Measurements from ENCODE around the gene LRRC1. TPM values are rescaled to one million over a fixed set of nuclear protein-coding genes. Genes with fewer than 3 reads are reported as not detected.

The LRRC1 gene
- total and polyA plus RNA-seq, 2 of the 13 experiments (the other 11 are each of a cell fraction or from before 2014, with no cell fraction given), result 15.6 to 27.7 TPM

DNA sequence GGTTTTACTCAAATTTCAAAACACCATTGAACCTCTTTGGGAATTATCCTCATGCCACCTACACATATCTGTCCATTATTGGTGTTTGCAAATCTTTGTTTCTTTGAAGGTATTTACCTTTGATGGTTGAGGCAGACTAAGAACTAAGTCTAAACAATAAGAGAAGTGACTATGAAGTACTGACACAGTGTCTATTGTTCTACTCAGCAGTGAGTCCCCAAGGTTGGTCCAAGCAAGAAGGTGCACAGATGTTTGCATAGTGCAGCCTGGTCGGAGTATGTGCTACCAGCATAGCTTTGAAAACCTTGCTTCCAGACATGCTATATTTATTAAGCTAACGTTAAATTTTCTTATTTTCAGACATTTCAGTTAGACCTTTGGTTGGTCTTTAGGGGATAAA is 19.5 kb downstream of the LRRC1 start:
- H3K36me3 ChIP-seq (replicated peaks in 1 of 2; ENCODE audit: control insufficient read depth in 1 of 2, insufficient read depth in 2 of 2, low read length in 2 of 2), result 0 out of 5 replicates have a peak, but pooled peaks cover 0 to 1% of the 10 kb centered on the region in 2 experiments
- no TSS peak for BruUV-seq (replicated peaks)
- no peaks in the 10 kb centered on the region for H3K27me3 ChIP-seq (ENCODE audit: control insufficient read depth in 1 of 2, insufficient read depth in 2 of 2, low read length in 2 of 2)
- intact Hi-C loops (cut with micrococcal nuclease; ENCODE audit: unreplicated experiment) (no loop called here), in situ Hi-C loops (cut with HindIII; ENCODE audit: extremely low pct_ligation_motif_present, low pct_unique_long_range_greater_than_20kb) (no loop called here)
- H3K27ac ChIP-seq (ENCODE audit: extremely low read length, insufficient read depth, low read length), result no peak overlapping the region
- H2AFZ ChIP-seq (ENCODE audit: low read length), result no peak overlapping the region
- peaks cover 74% of the 10 kb centered on the region for H3K79me2 ChIP-seq (ENCODE audit: insufficient read depth, low read length)
- H3K9me3 ChIP-seq (ENCODE audit: low read length), result no peaks in the 10 kb centered on the region
- WGBS (ENCODE audit: low lambda C conversion rate), result 23% methylated on average over 2 of the region's 2 CpGs
- H3K4me2 ChIP-seq (ENCODE audit: low read depth, low read length), result no peak overlapping the region; the same call in 1 of the 2 replicates
- FAIRE-seq (peak; percentile 49), ATAC-seq (peak; percentile 80), DNase-seq (ENCODE audit: low spot score) (peak; percentile 44)
- ChIA-PET CTCF (ENCODE audit: low intra/inter-chr PET ratio, low total read pairs) (no interaction called here), POLR2A (interaction anchor here (5.2 kb wide), 1 partner anchor 20 kb away, joined by 44 read pairs; the partner anchor contains the start of gene LRRC1)
- H3K4me1 ChIP-seq (ENCODE audit: insufficient read depth, low read length), result peaks cover 47% of the 10 kb centered on the region
- no peak overlapping the region for H3K9ac ChIP-seq (ENCODE audit: insufficient read depth, low read depth, low read length)
- no peak overlapping the region for H3K4me3 ChIP-seq (replicated peaks in 1 of 3; ENCODE audit: insufficient read depth in 1 of 3, low read depth in 2 of 3, low read length in 3 of 3)
- H4K20me1 ChIP-seq (ENCODE audit: insufficient read depth, low read length), result peaks cover 26% of the 10 kb centered on the region; the same call in 1 of the 2 replicates
- TF ChIP-seq, protein P1, sequence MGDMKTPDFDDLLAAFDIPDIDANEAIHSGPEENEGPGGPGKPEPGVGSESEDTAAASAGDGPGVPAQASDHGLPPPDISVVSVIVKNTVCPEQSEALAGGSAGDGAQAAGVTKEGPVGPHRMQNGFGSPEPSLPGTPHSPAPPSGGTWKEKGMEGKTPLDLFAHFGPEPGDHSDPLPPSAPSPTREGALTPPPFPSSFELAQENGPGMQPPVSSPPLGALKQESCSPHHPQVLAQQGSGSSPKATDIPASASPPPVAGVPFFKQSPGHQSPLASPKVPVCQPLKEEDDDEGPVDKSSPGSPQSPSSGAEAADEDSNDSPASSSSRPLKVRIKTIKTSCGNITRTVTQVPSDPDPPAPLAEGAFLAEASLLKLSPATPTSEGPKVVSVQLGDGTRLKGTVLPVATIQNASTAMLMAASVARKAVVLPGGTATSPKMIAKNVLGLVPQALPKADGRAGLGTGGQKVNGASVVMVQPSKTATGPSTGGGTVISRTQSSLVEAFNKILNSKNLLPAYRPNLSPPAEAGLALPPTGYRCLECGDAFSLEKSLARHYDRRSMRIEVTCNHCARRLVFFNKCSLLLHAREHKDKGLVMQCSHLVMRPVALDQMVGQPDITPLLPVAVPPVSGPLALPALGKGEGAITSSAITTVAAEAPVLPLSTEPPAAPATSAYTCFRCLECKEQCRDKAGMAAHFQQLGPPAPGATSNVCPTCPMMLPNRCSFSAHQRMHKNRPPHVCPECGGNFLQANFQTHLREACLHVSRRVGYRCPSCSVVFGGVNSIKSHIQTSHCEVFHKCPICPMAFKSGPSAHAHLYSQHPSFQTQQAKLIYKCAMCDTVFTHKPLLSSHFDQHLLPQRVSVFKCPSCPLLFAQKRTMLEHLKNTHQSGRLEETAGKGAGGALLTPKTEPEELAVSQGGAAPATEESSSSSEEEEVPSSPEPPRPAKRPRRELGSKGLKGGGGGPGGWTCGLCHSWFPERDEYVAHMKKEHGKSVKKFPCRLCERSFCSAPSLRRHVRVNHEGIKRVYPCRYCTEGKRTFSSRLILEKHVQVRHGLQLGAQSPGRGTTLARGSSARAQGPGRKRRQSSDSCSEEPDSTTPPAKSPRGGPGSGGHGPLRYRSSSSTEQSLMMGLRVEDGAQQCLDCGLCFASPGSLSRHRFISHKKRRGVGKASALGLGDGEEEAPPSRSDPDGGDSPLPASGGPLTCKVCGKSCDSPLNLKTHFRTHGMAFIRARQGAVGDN (CRISPR knock-in tag; IDR thresholded peaks at IDR 0.05), result no peak
- TF ChIP-seq ZNF20 (CRISPR knock-in tag; IDR thresholded peaks at IDR 0.05), result no peak
- TF ChIP-seq SP1 (IDR thresholded peaks at IDR 0.05), result no peak
- no peak for TF ChIP-seq SP1 (CRISPR knock-in tag; IDR thresholded peaks at IDR 0.05)
- TF ChIP-seq HNF4G (IDR thresholded peaks at IDR 0.05; ENCODE audit: borderline replicate concordance, low read depth, low read length), result no peak
- no peak for TF ChIP-seq HNF4G (CRISPR knock-in tag; IDR thresholded peaks at IDR 0.05; ENCODE audit: borderline replicate concordance, low read depth)
- peak; percentile 65; the same call in 1 of the 2 replicates for TF ChIP-seq SOX13 (IDR thresholded peaks at IDR 0.05)
- TF ChIP-seq SOX13 (CRISPR knock-in tag; conservative IDR thresholded peaks at IDR 0.05 in 1 of 2, IDR thresholded peaks at IDR 0.05 in 1 of 2), result peak in 1 of 2 experiments; percentile 97; a peak in 2 of 4 replicates
- no peak for TF ChIP-seq MEF2D (CRISPR knock-in tag; IDR thresholded peaks at IDR 0.05)
- TF ChIP-seq, protein P2, sequence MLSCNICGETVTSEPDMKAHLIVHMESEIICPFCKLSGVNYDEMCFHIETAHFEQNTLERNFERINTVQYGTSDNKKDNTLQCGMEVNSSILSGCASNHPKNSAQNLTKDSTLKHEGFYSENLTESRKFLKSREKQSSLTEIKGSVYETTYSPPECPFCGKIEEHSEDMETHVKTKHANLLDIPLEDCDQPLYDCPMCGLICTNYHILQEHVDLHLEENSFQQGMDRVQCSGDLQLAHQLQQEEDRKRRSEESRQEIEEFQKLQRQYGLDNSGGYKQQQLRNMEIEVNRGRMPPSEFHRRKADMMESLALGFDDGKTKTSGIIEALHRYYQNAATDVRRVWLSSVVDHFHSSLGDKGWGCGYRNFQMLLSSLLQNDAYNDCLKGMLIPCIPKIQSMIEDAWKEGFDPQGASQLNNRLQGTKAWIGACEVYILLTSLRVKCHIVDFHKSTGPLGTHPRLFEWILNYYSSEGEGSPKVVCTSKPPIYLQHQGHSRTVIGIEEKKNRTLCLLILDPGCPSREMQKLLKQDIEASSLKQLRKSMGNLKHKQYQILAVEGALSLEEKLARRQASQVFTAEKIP (CRISPR knock-in tag; IDR thresholded peaks at IDR 0.05; ENCODE audit: borderline replicate concordance), result no peak
- peak; percentile 23; the same call in 1 of the 2 replicates for TF ChIP-seq TCF7 (IDR thresholded peaks at IDR 0.05; ENCODE audit: low read depth)
- TF ChIP-seq, protein P3, sequence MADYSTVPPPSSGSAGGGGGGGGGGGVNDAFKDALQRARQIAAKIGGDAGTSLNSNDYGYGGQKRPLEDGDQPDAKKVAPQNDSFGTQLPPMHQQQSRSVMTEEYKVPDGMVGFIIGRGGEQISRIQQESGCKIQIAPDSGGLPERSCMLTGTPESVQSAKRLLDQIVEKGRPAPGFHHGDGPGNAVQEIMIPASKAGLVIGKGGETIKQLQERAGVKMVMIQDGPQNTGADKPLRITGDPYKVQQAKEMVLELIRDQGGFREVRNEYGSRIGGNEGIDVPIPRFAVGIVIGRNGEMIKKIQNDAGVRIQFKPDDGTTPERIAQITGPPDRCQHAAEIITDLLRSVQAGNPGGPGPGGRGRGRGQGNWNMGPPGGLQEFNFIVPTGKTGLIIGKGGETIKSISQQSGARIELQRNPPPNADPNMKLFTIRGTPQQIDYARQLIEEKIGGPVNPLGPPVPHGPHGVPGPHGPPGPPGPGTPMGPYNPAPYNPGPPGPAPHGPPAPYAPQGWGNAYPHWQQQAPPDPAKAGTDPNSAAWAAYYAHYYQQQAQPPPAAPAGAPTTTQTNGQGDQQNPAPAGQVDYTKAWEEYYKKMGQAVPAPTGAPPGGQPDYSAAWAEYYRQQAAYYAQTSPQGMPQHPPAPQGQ (CRISPR knock-in tag; IDR thresholded peaks at IDR 0.05; ENCODE audit: borderline replicate concordance), result no peak
- TF ChIP-seq, protein P4, sequence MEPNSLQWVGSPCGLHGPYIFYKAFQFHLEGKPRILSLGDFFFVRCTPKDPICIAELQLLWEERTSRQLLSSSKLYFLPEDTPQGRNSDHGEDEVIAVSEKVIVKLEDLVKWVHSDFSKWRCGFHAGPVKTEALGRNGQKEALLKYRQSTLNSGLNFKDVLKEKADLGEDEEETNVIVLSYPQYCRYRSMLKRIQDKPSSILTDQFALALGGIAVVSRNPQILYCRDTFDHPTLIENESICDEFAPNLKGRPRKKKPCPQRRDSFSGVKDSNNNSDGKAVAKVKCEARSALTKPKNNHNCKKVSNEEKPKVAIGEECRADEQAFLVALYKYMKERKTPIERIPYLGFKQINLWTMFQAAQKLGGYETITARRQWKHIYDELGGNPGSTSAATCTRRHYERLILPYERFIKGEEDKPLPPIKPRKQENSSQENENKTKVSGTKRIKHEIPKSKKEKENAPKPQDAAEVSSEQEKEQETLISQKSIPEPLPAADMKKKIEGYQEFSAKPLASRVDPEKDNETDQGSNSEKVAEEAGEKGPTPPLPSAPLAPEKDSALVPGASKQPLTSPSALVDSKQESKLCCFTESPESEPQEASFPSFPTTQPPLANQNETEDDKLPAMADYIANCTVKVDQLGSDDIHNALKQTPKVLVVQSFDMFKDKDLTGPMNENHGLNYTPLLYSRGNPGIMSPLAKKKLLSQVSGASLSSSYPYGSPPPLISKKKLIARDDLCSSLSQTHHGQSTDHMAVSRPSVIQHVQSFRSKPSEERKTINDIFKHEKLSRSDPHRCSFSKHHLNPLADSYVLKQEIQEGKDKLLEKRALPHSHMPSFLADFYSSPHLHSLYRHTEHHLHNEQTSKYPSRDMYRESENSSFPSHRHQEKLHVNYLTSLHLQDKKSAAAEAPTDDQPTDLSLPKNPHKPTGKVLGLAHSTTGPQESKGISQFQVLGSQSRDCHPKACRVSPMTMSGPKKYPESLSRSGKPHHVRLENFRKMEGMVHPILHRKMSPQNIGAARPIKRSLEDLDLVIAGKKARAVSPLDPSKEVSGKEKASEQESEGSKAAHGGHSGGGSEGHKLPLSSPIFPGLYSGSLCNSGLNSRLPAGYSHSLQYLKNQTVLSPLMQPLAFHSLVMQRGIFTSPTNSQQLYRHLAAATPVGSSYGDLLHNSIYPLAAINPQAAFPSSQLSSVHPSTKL (CRISPR knock-in tag; IDR thresholded peaks at IDR 0.05), result 0 out of 2 replicates have a peak, but pooled peaks have one; percentile 34

Data from HepG2 (cell line).